HFFc6 (cell line): Measurements from ENCODE around the gene AADACL4. TPM values are rescaled to one million over a fixed set of nuclear protein-coding genes. Genes with fewer than 3 reads are reported as not detected.
"Not testable (repeated sequence)": the region's sequence is repeated elsewhere in the genome, so short reads cannot be mapped to it uniquely, and the experiment has no call there.

Experiments
- DNase-seq: peaks from one replicate; pipeline ENCODE4 v3.0.0-alpha.2; 2018
- H3K27ac Mint-ChIP-seq: 2 replicates; pipeline ENCODE4 v1.8.0; 2020; ENCODE audit warnings: mild to moderate bottlenecking, mixed read lengths
- H3K27me3 Mint-ChIP-seq: 2 replicates; pipeline ENCODE4 v1.8.0; 2021; ENCODE audit warnings: mild to moderate bottlenecking, moderate library complexity, mixed read lengths; ENCODE audit not compliant: insufficient read depth
- H3K36me3 Mint-ChIP-seq: 2 replicates; pipeline ENCODE4 v1.8.0; 2021; ENCODE audit warnings: low read depth, mixed read lengths
- H3K4me1 Mint-ChIP-seq: 2 replicates; pipeline ENCODE4 v1.8.0; 2020; ENCODE audit warnings: low read depth, mixed read lengths
- H3K4me3 Mint-ChIP-seq: 2 replicates; pipeline ENCODE4 v1.8.0; 2020; ENCODE audit warnings: mild to moderate bottlenecking, moderate library complexity, mixed read lengths
- H3K9me3 Mint-ChIP-seq: 2 replicates; pipeline ENCODE4 v1.8.0; 2020; ENCODE audit warnings: mild to moderate bottlenecking, mixed read lengths
- CTCF ChIP-seq: fragments of 200-600 bp; sonication (generic); IDR thresholded peaks from 2 replicates; pipeline ENCODE4 v1.5.0; 2021; ENCODE audit warnings: antibody characterized with exemption, mild to moderate bottlenecking
- total RNA-seq, 6 experiments: library from RNA; stranded (reverse); fragmentation: NEBNext Ultra II Directional; extraction: Animal tissue kit (Norgen Biotek cat#: 25700); gene quantifications; 2 replicates in 1 of 6; 3 replicates in 5 of 6; pipeline ENCODE4 v1.2.3, GENCODE V29; 2021

AADACL4 gene
- total RNA-seq, 6 experiments from 2014 or later = not detected

- DNase-seq = no peak
- Mint-ChIP-seq H3K27me3 (peaks cover 9% of the 10 kb centered on the region), H3K4me3 (no peak overlapping the region), H3K9me3 (peaks cover 7% of the 10 kb centered on the region; the same call in 1 of the 2 replicates), H3K4me1 (no peaks in the 10 kb centered on the region), H3K36me3 (no peaks in the 10 kb centered on the region), H3K27ac (no peak overlapping the region)
- TF ChIP-seq CTCF = no peak
Measured at GRCh38 chr1:12665511-12665910, 21.6 kb downstream of the AADACL4 start.

GRCh38 chr1:12666141-12666735, 22.4 kb downstream of the AADACL4 start:
- H3K27me3 Mint-ChIP-seq = peaks cover 12% of the 10 kb centered on the region

GRCh38 chr1:12669529-12670068, 25.7 kb downstream of the AADACL4 start:
- H3K9me3 Mint-ChIP-seq = peaks cover 7% of the 10 kb centered on the region; the same call in 1 of the 2 replicates
- no peak for DNase-seq
- no peak overlapping the region for H3K4me3 Mint-ChIP-seq
- no peak overlapping the region for H3K27ac Mint-ChIP-seq
- no peaks in the 10 kb centered on the region for H3K36me3 Mint-ChIP-seq
- no peak for TF ChIP-seq CTCF
- no peaks in the 10 kb centered on the region for H3K4me1 Mint-ChIP-seq
- H3K27me3 Mint-ChIP-seq = peaks cover 14% of the 10 kb centered on the region

More at GRCh38 chr1:12666141-12666735, 22.4 kb downstream of the AADACL4 start:
- no peaks in the 10 kb centered on the region for H3K36me3 Mint-ChIP-seq
- no peaks in the 10 kb centered on the region for H3K4me1 Mint-ChIP-seq
- H3K4me3 Mint-ChIP-seq = no peak overlapping the region
- TF ChIP-seq CTCF = no peak
- H3K9me3 Mint-ChIP-seq = peaks cover 7% of the 10 kb centered on the region; the same call in 1 of the 2 replicates
- no peak for DNase-seq
- no peak overlapping the region for H3K27ac Mint-ChIP-seq

GRCh38 chr1:12674358-12674757, 30.5 kb downstream of the AADACL4 start:
- Mint-ChIP-seq H3K27ac (no peak overlapping the region), H3K27me3 (peaks cover 15% of the 10 kb centered on the region), H3K4me1 (no peaks in the 10 kb centered on the region), H3K9me3 (no peaks in the 10 kb centered on the region), H3K4me3 (no peak overlapping the region), H3K36me3 (no peaks in the 10 kb centered on the region)
- DNase-seq = no peak
- no peak for TF ChIP-seq CTCF

- H3K27ac Mint-ChIP-seq, H3K36me3 Mint-ChIP-seq, H3K9me3 Mint-ChIP-seq: not testable (repeated sequence)
Measured at GRCh38 chr1:12676122-12676521, 32.2 kb downstream of the AADACL4 start.

GRCh38 chr1:12677565-12677964, 33.7 kb downstream of the AADACL4 start:
- Mint-ChIP-seq H3K9me3 (no peaks in the 10 kb centered on the region), H3K4me3 (no peak overlapping the region), H3K36me3 (no peaks in the 10 kb centered on the region), H3K27me3 (peaks cover 13% of the 10 kb centered on the region), H3K4me1 (no peaks in the 10 kb centered on the region), H3K27ac (no peak overlapping the region)
- no peak for DNase-seq
- no peak for TF ChIP-seq CTCF

More at GRCh38 chr1:12676122-12676521, 32.2 kb downstream of the AADACL4 start:
- not testable (repeated sequence) for DNase-seq, H3K4me1 Mint-ChIP-seq, H3K4me3 Mint-ChIP-seq
- peaks cover 13% of the 10 kb centered on the region for H3K27me3 Mint-ChIP-seq
